Activated CD4-positive, alpha-beta T cell treated with anti-CD3 and anti-CD28 coated beads, Interleukin-2, amount 10 ng/mL, durations not matched to agents 7 days and 5 days (primary cell): ENCODE measurements around the gene ADAM23. TPM values are rescaled to one million over a fixed set of nuclear protein-coding genes. Genes with fewer than 3 reads are reported as not detected.

Experiments
- CTCF ChIA-PET: fragments of 350-600 bp; sonication (Branson Sonifier 250); formaldehyde crosslinking; loops from one replicate; lab custom pipeline; 2021; ENCODE audit warnings: antibody characterized with exemption; lab: Charles Lee
- POLR2A ChIA-PET: fragments of 350-600 bp; sonication (Branson Sonifier 250); formaldehyde crosslinking; loops from one replicate; lab custom pipeline; 2021; ENCODE audit warnings: antibody characterized with exemption; lab: Charles Lee
- DNase-seq: peaks from one replicate; pipeline ENCODE4 v3.0.0-alpha.2; 2020
- H3K27ac Mint-ChIP-seq: one replicate; pipeline ENCODE4 v1.8.0; 2021; ENCODE audit warnings: mild to moderate bottlenecking, moderate library complexity, mixed read lengths
- H3K27me3 Mint-ChIP-seq: one replicate; pipeline ENCODE4 v1.8.0; 2021; ENCODE audit warnings: mixed read lengths
- H3K36me3 Mint-ChIP-seq: one replicate; pipeline ENCODE4 v1.8.0; 2021; ENCODE audit warnings: low read depth, mixed read lengths
- H3K4me1 Mint-ChIP-seq: one replicate; pipeline ENCODE4 v1.8.0; 2021; ENCODE audit warnings: mixed read lengths
- H3K4me3 Mint-ChIP-seq: one replicate; pipeline ENCODE4 v1.8.0; 2021; ENCODE audit warnings: mild to moderate bottlenecking, moderate library complexity, mixed read lengths
- H3K9me3 Mint-ChIP-seq: one replicate; pipeline ENCODE4 v1.8.0; 2021; ENCODE audit warnings: mixed read lengths
- total RNA-seq, 2 experiments: library from RNA; stranded (reverse); gene quantifications; one replicate each; pipeline ENCODE4 v1.2.3, GENCODE V29; 2021

The ADAM23 gene
- total RNA-seq, 2 experiments from 2014 or later, result 0.75 to 0.89 TPM

- H3K4me3 Mint-ChIP-seq, result no peak overlapping the region
- CTCF ChIA-PET, result interaction anchor here (0.6 kb wide), 1 partner anchor 23 kb away, joined by 5 read pairs; no protein-coding TSS in a partner anchor
Measured at GRCh38 chr2:206428783-206429182, 14.5 kb upstream of the ADAM23 start.

GRCh38 chr2:206430452-206430851 is 12.9 kb upstream of the ADAM23 start:
- Mint-ChIP-seq H3K27me3 (peaks cover 14% of the 10 kb centered on the region), H3K4me1 (no peaks in the 10 kb centered on the region), H3K9me3 (no peaks in the 10 kb centered on the region), H3K4me3 (no peak overlapping the region), H3K36me3 (no peaks in the 10 kb centered on the region), H3K27ac (no peak overlapping the region)
- DNase-seq, result no peak
- ChIA-PET CTCF (no interaction called here), POLR2A (no interaction called here)

More at GRCh38 chr2:206428783-206429182, 14.5 kb upstream of the ADAM23 start:
- POLR2A ChIA-PET, result no interaction called here
- no peaks in the 10 kb centered on the region for H3K36me3 Mint-ChIP-seq
- DNase-seq, result no peak
- no peaks in the 10 kb centered on the region for H3K4me1 Mint-ChIP-seq
- peaks cover 11% of the 10 kb centered on the region for H3K27me3 Mint-ChIP-seq
- H3K27ac Mint-ChIP-seq, result no peak overlapping the region
- H3K9me3 Mint-ChIP-seq, result no peaks in the 10 kb centered on the region

- Mint-ChIP-seq H3K4me3 (no peak overlapping the region), H3K9me3 (no peaks in the 10 kb centered on the region), H3K4me1 (no peaks in the 10 kb centered on the region), H3K27me3 (peaks cover 19% of the 10 kb centered on the region), H3K36me3 (no peaks in the 10 kb centered on the region), H3K27ac (no peak overlapping the region)
- DNase-seq, result no peak
- CTCF ChIA-PET, result no interaction called here
- POLR2A ChIA-PET, result no interaction called here
Measured at GRCh38 chr2:206431439-206431838, 11.9 kb upstream of the ADAM23 start.

GRCh38 chr2:206432193-206433082 is 10.9 kb upstream of the ADAM23 start:
- Mint-ChIP-seq H3K9me3 (no peaks in the 10 kb centered on the region), H3K27me3 (peaks cover 20% of the 10 kb centered on the region), H3K27ac (no peak overlapping the region), H3K4me1 (no peaks in the 10 kb centered on the region), H3K36me3 (no peaks in the 10 kb centered on the region), H3K4me3 (no peak overlapping the region)
- DNase-seq, result no peak
- ChIA-PET CTCF (interaction anchor here (1.0 kb wide), 1 partner anchor 71 kb away, joined by 3 read pairs; no protein-coding TSS in a partner anchor), POLR2A (interaction anchor here (0.6 kb wide), 1 partner anchor 109 kb away, joined by 16 read pairs; no protein-coding TSS in a partner anchor)

GRCh38 chr2:206433190-206433589 is 10.1 kb upstream of the ADAM23 start:
- Mint-ChIP-seq H3K27me3 (peaks cover 25% of the 10 kb centered on the region), H3K4me1 (no peaks in the 10 kb centered on the region), H3K36me3 (no peaks in the 10 kb centered on the region), H3K4me3 (no peak overlapping the region), H3K27ac (no peak overlapping the region), H3K9me3 (no peaks in the 10 kb centered on the region)
- POLR2A ChIA-PET, result no interaction called here
- CTCF ChIA-PET, result no interaction called here
- no peak for DNase-seq

GRCh38 chr2:206433686-206434085 is 9.6 kb upstream of the ADAM23 start:
- no peaks in the 10 kb centered on the region for H3K9me3 Mint-ChIP-seq
- ChIA-PET CTCF (no interaction called here), POLR2A (no interaction called here)
- H3K4me3 Mint-ChIP-seq, result no peak overlapping the region
- peaks cover 30% of the 10 kb centered on the region for H3K27me3 Mint-ChIP-seq
- DNase-seq, result no peak
- no peak overlapping the region for H3K27ac Mint-ChIP-seq
- no peaks in the 10 kb centered on the region for H3K4me1 Mint-ChIP-seq
- no peaks in the 10 kb centered on the region for H3K36me3 Mint-ChIP-seq

GRCh38 chr2:206435742-206436141 is 7.6 kb upstream of the ADAM23 start:
- Mint-ChIP-seq H3K4me1 (no peaks in the 10 kb centered on the region), H3K36me3 (no peaks in the 10 kb centered on the region), H3K27me3 (peaks cover 42% of the 10 kb centered on the region), H3K27ac (no peak overlapping the region), H3K4me3 (no peak overlapping the region), H3K9me3 (no peaks in the 10 kb centered on the region)
- ChIA-PET CTCF (interaction anchor here (0.5 to 0.8 kb wide), 3 partner anchors 13 to 69 kb away, joined by 3 to 5 read pairs (median 3); no protein-coding TSS in a partner anchor), POLR2A (no interaction called here)
- no peak for DNase-seq

- H3K4me1 Mint-ChIP-seq, result peaks cover 11% of the 10 kb centered on the region
- CTCF ChIA-PET, result no interaction called here
- peaks cover 58% of the 10 kb centered on the region for H3K27me3 Mint-ChIP-seq
- DNase-seq, result no peak
- H3K27ac Mint-ChIP-seq, result no peak overlapping the region
- no peaks in the 10 kb centered on the region for H3K36me3 Mint-ChIP-seq
- no peak overlapping the region for H3K4me3 Mint-ChIP-seq
- H3K9me3 Mint-ChIP-seq, result no peaks in the 10 kb centered on the region
- POLR2A ChIA-PET, result no interaction called here
Measured at GRCh38 chr2:206438196-206438724, 5.1 kb upstream of the ADAM23 start.

- peak overlapping the region; percentile 52 for H3K4me3 Mint-ChIP-seq
- CTCF ChIA-PET, result no interaction called here
Measured at GRCh38 chr2:206442474-206442832, 879 bp upstream of the ADAM23 start.

GRCh38 chr2:206443735-206444527 is 599 bp downstream of the ADAM23 start:
- POLR2A ChIA-PET, result no interaction called here
- no peaks in the 10 kb centered on the region for H3K9me3 Mint-ChIP-seq
- H3K4me1 Mint-ChIP-seq, result peaks cover 15% of the 10 kb centered on the region
- no peaks in the 10 kb centered on the region for H3K36me3 Mint-ChIP-seq
- CTCF ChIA-PET, result no interaction called here
- H3K4me3 Mint-ChIP-seq, result peak overlapping the region; percentile 70
- peak; percentile 9 for DNase-seq
- no peak overlapping the region for H3K27ac Mint-ChIP-seq
- H3K27me3 Mint-ChIP-seq, result peaks cover 73% of the 10 kb centered on the region

More at GRCh38 chr2:206442474-206442832, 879 bp upstream of the ADAM23 start:
- Mint-ChIP-seq H3K36me3 (no peaks in the 10 kb centered on the region), H3K27me3 (peaks cover 78% of the 10 kb centered on the region), H3K4me1 (peaks cover 15% of the 10 kb centered on the region), H3K9me3 (no peaks in the 10 kb centered on the region), H3K27ac (no peak overlapping the region)
- POLR2A ChIA-PET, result no interaction called here
- no peak for DNase-seq

GRCh38 chr2:206445948-206446347 is 2.6 kb downstream of the ADAM23 start:
- Mint-ChIP-seq H3K27ac (no peak overlapping the region), H3K9me3 (no peaks in the 10 kb centered on the region), H3K27me3 (peaks cover 58% of the 10 kb centered on the region), H3K4me3 (no peak overlapping the region), H3K4me1 (peaks cover 15% of the 10 kb centered on the region), H3K36me3 (no peaks in the 10 kb centered on the region)
- POLR2A ChIA-PET, result no interaction called here
- CTCF ChIA-PET, result no interaction called here
- DNase-seq, result no peak

- CTCF ChIA-PET, result no interaction called here
- no peaks in the 10 kb centered on the region for H3K4me1 Mint-ChIP-seq
- POLR2A ChIA-PET, result no interaction called here
- H3K4me3 Mint-ChIP-seq, result no peak overlapping the region
- no peaks in the 10 kb centered on the region for H3K9me3 Mint-ChIP-seq
- no peaks in the 10 kb centered on the region for H3K36me3 Mint-ChIP-seq
- H3K27ac Mint-ChIP-seq, result no peak overlapping the region
- DNase-seq, result no peak
- H3K27me3 Mint-ChIP-seq, result peaks cover 10% of the 10 kb centered on the region
Measured at GRCh38 chr2:206452242-206452641, 8.9 kb downstream of the ADAM23 start.

- DNase-seq, result no peak
- POLR2A ChIA-PET, result no interaction called here
- H3K9me3 Mint-ChIP-seq, result no peaks in the 10 kb centered on the region
- H3K4me3 Mint-ChIP-seq, result no peak overlapping the region
- peaks cover 5% of the 10 kb centered on the region for H3K27me3 Mint-ChIP-seq
- H3K27ac Mint-ChIP-seq, result no peak overlapping the region
- H3K4me1 Mint-ChIP-seq, result no peaks in the 10 kb centered on the region
- CTCF ChIA-PET, result no interaction called here
- no peaks in the 10 kb centered on the region for H3K36me3 Mint-ChIP-seq
Measured at GRCh38 chr2:206452750-206453149, 9.4 kb downstream of the ADAM23 start.
